Measurements from ENCODE around the gene FAM200B. TPM values are rescaled to one million over a fixed set of nuclear protein-coding genes. Genes with fewer than 3 reads are reported as not detected.
"Not testable (repeated sequence)": the region's sequence is repeated elsewhere in the genome, so short reads cannot be mapped to it uniquely, and the experiment has no call there.

Gene FAM200B
- total RNA-seq, 1 experiment from 2014 or later, result 29.0 TPM

DNA sequence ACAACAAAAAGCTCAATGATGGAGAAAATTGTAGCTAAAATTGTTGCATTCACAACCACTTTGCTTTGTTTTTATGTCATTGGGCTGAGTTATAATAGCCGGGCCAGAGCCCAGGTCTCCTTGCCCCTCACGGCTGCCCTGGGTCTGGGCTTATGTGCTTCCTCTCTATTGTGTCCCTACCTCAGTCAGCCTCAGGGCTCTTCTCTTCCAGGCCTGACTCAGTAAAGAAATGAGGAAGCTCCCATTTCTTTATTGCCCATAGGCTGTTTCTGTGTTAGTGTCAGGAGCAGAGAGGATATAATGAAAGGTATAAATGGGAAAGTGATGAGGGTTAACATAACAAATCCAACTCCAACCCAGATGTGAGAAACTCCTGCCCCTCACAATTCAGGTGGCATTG lies 39.2 kb downstream of the FAM200B start:
- Histone ChIP-seq H3K4me3 (ENCODE audit: low read depth, low read length, poor library complexity, severe bottlenecking) (no peak overlapping the region), H3K27ac (ENCODE audit: low read depth, low read length, poor library complexity, severe bottlenecking) (no peak overlapping the region), H3K4me1 (ENCODE audit: insufficient read depth, low read length, poor library complexity, severe bottlenecking) (peaks cover 7% of the 10 kb centered on the region), H3K27me3 (replicated peaks; ENCODE audit: insufficient read depth, low read depth, low read length, poor library complexity) (no peaks in the 10 kb centered on the region), H3K9me3 (ENCODE audit: low read depth, low read length, poor library complexity, severe bottlenecking) (no peaks in the 10 kb centered on the region), H3K36me3 (ENCODE audit: insufficient read depth, low read length, poor library complexity, severe bottlenecking) (no peaks in the 10 kb centered on the region)
- intact Hi-C loops (cut with micrococcal nuclease; ENCODE audit: unreplicated experiment), result no loop called here
- ChIA-PET POLR2A (ENCODE audit: low non-redundant PET) (no interaction called here), CTCF (no interaction called here)
- no TSS peak for BruUV-seq (replicated peaks)
- no peak for DNase-seq (ENCODE audit: low spot score)
- no peak for TF ChIP-seq EZH2 (IDR thresholded peaks at IDR 0.05; ENCODE audit: borderline replicate concordance, low read depth, low read length, poor library complexity, severe bottlenecking)
- TF ChIP-seq, protein P1, sequence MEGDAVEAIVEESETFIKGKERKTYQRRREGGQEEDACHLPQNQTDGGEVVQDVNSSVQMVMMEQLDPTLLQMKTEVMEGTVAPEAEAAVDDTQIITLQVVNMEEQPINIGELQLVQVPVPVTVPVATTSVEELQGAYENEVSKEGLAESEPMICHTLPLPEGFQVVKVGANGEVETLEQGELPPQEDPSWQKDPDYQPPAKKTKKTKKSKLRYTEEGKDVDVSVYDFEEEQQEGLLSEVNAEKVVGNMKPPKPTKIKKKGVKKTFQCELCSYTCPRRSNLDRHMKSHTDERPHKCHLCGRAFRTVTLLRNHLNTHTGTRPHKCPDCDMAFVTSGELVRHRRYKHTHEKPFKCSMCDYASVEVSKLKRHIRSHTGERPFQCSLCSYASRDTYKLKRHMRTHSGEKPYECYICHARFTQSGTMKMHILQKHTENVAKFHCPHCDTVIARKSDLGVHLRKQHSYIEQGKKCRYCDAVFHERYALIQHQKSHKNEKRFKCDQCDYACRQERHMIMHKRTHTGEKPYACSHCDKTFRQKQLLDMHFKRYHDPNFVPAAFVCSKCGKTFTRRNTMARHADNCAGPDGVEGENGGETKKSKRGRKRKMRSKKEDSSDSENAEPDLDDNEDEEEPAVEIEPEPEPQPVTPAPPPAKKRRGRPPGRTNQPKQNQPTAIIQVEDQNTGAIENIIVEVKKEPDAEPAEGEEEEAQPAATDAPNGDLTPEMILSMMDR (conservative IDR thresholded peaks at IDR 0.05; ENCODE audit: low read depth, low read length), result no peak

DNA sequence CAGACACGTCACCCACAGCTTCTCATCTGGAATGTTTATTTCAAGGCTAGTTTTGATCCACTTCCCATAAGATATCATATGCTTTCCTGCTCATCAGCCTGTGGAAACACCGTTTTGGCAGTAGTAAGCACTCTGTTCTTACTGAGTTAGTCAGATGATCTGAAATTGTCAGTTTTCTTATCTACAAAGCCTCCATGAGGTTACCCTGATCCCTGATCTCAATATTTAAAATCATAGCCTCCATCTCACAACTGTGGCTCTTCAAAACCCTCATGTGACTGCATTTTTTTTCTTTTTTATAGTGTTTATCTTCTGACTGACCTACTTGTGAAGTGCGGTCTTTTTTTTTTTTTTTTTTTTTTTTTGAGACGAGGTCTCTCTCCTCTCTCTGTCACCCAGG lies 44.0 kb downstream of the FAM200B start:
- no TSS peak for BruUV-seq (replicated peaks)
- H3K9me3 ChIP-seq (ENCODE audit: low read depth, low read length, poor library complexity, severe bottlenecking), result no peaks in the 10 kb centered on the region
- TF ChIP-seq, protein P1 (conservative IDR thresholded peaks at IDR 0.05; ENCODE audit: low read depth, low read length), result no peak
- TF ChIP-seq EZH2 (IDR thresholded peaks at IDR 0.05; ENCODE audit: borderline replicate concordance, low read depth, low read length, poor library complexity, severe bottlenecking), result no peak
- H3K27me3 ChIP-seq (replicated peaks; ENCODE audit: insufficient read depth, low read depth, low read length, poor library complexity), result no peaks in the 10 kb centered on the region
- no peak overlapping the region for H3K4me3 ChIP-seq (ENCODE audit: low read depth, low read length, poor library complexity, severe bottlenecking)
- CTCF ChIA-PET, result interaction anchor here (1.2 kb wide), 1 partner anchor 246 kb away, joined by 8 read pairs; no protein-coding TSS in a partner anchor
- intact Hi-C loops (cut with micrococcal nuclease; ENCODE audit: unreplicated experiment), result no loop called here
- no peak overlapping the region for H3K27ac ChIP-seq (ENCODE audit: low read depth, low read length, poor library complexity, severe bottlenecking)
- H3K36me3 ChIP-seq (ENCODE audit: insufficient read depth, low read length, poor library complexity, severe bottlenecking), result no peaks in the 10 kb centered on the region
- POLR2A ChIA-PET (ENCODE audit: low non-redundant PET), result interaction anchor here (0.9 kb wide), 1 partner anchor 45 kb away, joined by 3 read pairs; no protein-coding TSS in a partner anchor
- H3K4me1 ChIP-seq (ENCODE audit: insufficient read depth, low read length, poor library complexity, severe bottlenecking), result no peaks in the 10 kb centered on the region
- DNase-seq (ENCODE audit: low spot score), result no peak

DNA sequence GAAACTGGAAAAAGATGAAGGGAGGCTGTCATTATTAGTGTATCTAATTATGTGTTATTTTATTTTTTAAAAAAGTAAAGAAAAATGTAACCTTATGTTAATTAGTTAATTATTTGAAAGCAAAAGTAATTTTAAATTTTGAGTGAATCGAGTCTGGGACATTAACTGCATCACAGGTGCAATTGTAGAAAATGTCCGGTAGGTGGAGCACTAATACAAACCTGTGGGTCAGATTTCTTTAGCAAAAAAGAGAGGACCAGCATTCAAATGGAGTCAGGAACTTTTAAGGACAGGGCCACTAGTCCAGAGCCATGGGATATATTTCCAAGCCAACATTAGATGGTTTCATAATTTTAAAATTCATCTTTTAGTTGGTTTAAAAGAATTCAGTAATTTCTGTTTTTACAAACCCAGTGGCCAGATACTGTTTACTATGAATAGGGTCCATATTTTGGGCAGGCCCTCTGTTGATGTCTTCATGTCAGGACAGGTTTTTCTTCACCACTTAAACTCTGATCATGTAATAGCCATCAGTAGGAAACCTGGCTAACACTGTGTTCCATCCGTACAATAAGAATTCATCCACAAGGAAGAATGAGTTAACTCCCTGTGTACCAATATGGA lies 48.4 kb downstream of the FAM200B start:
- no peaks in the 10 kb centered on the region for H3K27me3 ChIP-seq (replicated peaks; ENCODE audit: insufficient read depth, low read depth, low read length, poor library complexity)
- ChIA-PET POLR2A (ENCODE audit: low non-redundant PET) (no interaction called here), CTCF (no interaction called here)
- no peaks in the 10 kb centered on the region for H3K36me3 ChIP-seq (ENCODE audit: insufficient read depth, low read length, poor library complexity, severe bottlenecking)
- intact Hi-C loops (cut with micrococcal nuclease; ENCODE audit: unreplicated experiment), result loop anchor here (2.0 kb wide), 1 partner anchor 227 kb away; no protein-coding TSS in a partner anchor
- no peaks in the 10 kb centered on the region for H3K4me1 ChIP-seq (ENCODE audit: insufficient read depth, low read length, poor library complexity, severe bottlenecking)
- no peak overlapping the region for H3K27ac ChIP-seq (ENCODE audit: low read depth, low read length, poor library complexity, severe bottlenecking)
- no TSS peak for BruUV-seq (replicated peaks)
- no peak overlapping the region for H3K4me3 ChIP-seq (ENCODE audit: low read depth, low read length, poor library complexity, severe bottlenecking)
- DNase-seq (ENCODE audit: low spot score), result peak; percentile 62
- no peaks in the 10 kb centered on the region for H3K9me3 ChIP-seq (ENCODE audit: low read depth, low read length, poor library complexity, severe bottlenecking)
- no peak for TF ChIP-seq EZH2 (IDR thresholded peaks at IDR 0.05; ENCODE audit: borderline replicate concordance, low read depth, low read length, poor library complexity, severe bottlenecking)
- TF ChIP-seq, protein P1 (conservative IDR thresholded peaks at IDR 0.05; ENCODE audit: low read depth, low read length), result peak; percentile 88

DNA sequence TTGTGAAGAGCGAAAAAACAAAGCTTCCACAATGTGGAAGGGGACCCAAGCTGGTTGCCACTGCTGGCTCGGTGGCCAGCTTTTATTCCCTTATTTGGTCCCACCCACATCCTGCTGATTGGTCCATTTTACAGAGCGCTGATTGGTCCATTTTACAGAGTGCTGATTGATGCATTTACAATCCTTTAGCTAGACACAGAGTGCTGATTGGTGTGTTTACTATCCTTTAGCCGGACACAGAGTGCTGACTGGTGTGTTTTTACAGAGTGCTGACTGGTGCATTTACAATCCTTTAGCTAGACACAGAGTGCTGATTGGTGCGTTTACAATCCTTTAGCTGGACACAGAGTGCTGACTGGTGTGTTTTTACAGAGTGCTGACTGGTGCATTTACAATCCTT lies 51.4 kb downstream of the FAM200B start:
- DNase-seq (ENCODE audit: low spot score); H3K4me1 ChIP-seq (ENCODE audit: insufficient read depth, low read length, poor library complexity, severe bottlenecking); H3K36me3 ChIP-seq (ENCODE audit: insufficient read depth, low read length, poor library complexity, severe bottlenecking); POLR2A ChIA-PET (ENCODE audit: low non-redundant PET); CTCF ChIA-PET; intact Hi-C loops (cut with micrococcal nuclease; ENCODE audit: unreplicated experiment); BruUV-seq (replicated peaks); H3K4me3 ChIP-seq (ENCODE audit: low read depth, low read length, poor library complexity, severe bottlenecking); H3K27ac ChIP-seq (ENCODE audit: low read depth, low read length, poor library complexity, severe bottlenecking); H3K9me3 ChIP-seq (ENCODE audit: low read depth, low read length, poor library complexity, severe bottlenecking); H3K27me3 ChIP-seq (replicated peaks; ENCODE audit: insufficient read depth, low read depth, low read length, poor library complexity): not testable (repeated sequence)
